Astrocyte of the spinal cord (primary cell): Measurements from ENCODE around the gene P2RX7.

Experiments
- DNase-seq: peaks from one replicate; pipeline ENCODE4 v3.0.0; 2011; ENCODE audit warnings: low read depth, low spot score
- H3K4me3 ChIP-seq: 2 replicates; pipeline ENCODE4 v1.5.1; 2011; ENCODE audit warnings: low read depth, mild to moderate bottlenecking, low read length, moderate library complexity
- in situ Hi-C: cut with HindIII; loops from 2 replicates; pipeline ENCODE4 v1.10.0; 2017; ENCODE audit warnings: low sequenced_read_pairs
- TF ChIP-seq, protein P1 (sequence below): IDR thresholded peaks from 2 replicates; pipeline ENCODE4 v1.5.1; 2012; ENCODE audit warnings: low read depth, mild to moderate bottlenecking, low read length, inconsistent platforms

P2RX7 gene

GRCh38 chr12:121132601-121133481, at the start of gene P2RX7:
Gene P2RX7, plus strand, starts transcription at chr12:121132876. Its CDS starts 95 bp downstream, at chr12:121132971.
- in situ Hi-C loops: no loop called here
- TF ChIP-seq, protein P1, sequence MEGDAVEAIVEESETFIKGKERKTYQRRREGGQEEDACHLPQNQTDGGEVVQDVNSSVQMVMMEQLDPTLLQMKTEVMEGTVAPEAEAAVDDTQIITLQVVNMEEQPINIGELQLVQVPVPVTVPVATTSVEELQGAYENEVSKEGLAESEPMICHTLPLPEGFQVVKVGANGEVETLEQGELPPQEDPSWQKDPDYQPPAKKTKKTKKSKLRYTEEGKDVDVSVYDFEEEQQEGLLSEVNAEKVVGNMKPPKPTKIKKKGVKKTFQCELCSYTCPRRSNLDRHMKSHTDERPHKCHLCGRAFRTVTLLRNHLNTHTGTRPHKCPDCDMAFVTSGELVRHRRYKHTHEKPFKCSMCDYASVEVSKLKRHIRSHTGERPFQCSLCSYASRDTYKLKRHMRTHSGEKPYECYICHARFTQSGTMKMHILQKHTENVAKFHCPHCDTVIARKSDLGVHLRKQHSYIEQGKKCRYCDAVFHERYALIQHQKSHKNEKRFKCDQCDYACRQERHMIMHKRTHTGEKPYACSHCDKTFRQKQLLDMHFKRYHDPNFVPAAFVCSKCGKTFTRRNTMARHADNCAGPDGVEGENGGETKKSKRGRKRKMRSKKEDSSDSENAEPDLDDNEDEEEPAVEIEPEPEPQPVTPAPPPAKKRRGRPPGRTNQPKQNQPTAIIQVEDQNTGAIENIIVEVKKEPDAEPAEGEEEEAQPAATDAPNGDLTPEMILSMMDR: no peak
- DNase-seq: peak; percentile 35
- peak within 1 kb of the TSS; percentile 40 for H3K4me3 ChIP-seq

DNA sequence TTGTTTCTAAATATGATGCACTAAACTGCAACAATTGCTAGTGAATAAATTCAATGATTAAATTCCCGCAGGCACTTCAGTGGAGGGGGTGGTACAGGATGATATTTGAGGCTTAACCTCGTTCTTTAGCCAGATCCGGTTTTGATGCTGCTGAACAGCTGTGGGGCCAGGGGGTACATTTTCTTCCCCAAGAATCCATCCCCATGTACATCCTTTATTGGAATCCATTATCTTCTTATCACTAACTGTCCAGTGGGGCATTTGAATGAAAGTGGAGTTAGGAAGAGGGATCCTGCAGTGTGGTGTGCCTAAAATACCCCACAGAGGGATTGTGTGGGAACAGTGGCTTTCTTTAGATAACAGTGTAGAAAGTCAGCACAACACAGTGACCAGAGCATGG, 48.4 kb upstream of the P2RX7 start:
- DNase-seq: no peak
- TF ChIP-seq, protein P1: no peak
- in situ Hi-C loops: no loop called here

GRCh38 chr12:121085069-121085468, 47.6 kb upstream of the P2RX7 start:
- no peak overlapping the region for H3K4me3 ChIP-seq
- in situ Hi-C loops: no loop called here
- DNase-seq: no peak
- TF ChIP-seq, protein P1: no peak

More for the DNA sequence above, 48.4 kb upstream of the P2RX7 start:
- no peak overlapping the region for H3K4me3 ChIP-seq

- no peak overlapping the region for H3K4me3 ChIP-seq
- TF ChIP-seq, protein P1: no peak
- no peak for DNase-seq
- in situ Hi-C loops: no loop called here
These were observed 46.9 kb upstream of the P2RX7 start for GRCh38 chr12:121085506-121086353.

DNA sequence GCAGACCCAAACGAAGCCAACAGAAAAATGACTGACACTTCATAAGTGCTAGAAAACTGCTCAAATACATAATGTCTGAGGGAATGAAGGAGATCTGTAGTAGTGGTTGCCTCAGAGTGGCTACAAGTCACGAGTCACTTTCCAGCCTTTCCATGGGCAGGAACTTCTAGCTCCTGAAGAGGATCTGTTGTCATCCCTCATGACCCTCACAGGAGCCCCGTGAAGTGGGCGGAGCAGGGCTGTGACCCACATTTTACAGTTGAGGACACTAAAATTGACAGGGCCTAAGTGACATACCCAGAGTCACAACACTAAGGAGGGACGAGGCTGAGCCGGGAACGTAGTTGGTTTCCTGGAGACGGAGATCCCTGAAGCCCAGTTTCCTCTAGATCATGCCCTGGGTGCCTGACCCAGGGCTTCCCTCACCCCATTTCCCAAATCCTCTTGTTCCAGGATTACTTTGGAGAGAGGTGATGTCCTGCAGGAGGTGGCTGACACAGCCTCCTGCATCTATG, 45.8 kb upstream of the P2RX7 start:
- no peak for DNase-seq
- in situ Hi-C loops: no loop called here
- TF ChIP-seq, protein P1: no peak
- H3K4me3 ChIP-seq: no peak overlapping the region

DNA sequence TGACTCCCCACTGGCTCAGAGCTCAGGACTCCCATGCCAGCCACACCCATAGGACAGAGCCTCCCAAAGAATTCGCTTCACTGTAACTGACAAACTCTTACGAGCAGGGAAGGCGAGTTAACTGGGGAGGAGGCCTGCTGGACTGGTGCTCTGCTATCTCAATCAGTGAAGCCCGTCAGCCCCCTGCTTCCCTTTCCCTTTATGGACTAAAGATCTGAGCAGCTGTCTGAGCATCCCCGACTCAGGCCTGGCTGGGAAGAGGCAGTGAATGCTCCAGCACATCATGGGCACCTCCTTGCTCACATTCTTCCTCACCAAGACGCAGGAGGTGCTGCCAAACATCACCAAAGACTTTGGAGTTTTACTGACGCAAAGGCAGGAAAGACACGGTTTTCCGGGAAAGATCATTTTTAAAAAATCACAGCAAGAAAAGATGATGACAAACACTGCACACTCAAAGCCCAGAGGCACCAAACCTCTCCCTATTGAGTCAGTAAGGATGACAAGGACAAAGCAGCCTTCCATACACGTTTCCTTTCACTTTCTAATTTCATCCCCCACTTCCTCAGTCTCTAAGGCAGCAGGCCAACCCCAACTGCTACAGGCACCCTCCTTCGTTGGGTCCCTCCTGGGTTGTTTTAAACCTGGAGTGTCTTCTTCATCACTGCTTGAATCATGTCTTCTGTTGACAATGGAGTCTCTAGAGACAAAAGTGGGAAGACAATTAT, 45.0 kb upstream of the P2RX7 start:
- no peak overlapping the region for H3K4me3 ChIP-seq
- in situ Hi-C loops: no loop called here
- no peak for DNase-seq
- TF ChIP-seq, protein P1: no peak
